Caki2 (cell line): Measurements from ENCODE around the gene KCNC4. TPM values are rescaled to one million over a fixed set of nuclear protein-coding genes. Genes with fewer than 3 reads are reported as not detected.
A peak's percentile ranks its signal among the peaks of the same experiment; 100 is the strongest.

Experiments used
- DNase-seq: peaks from one replicate; pipeline ENCODE4 v3.0.0-alpha.2; 2015; ENCODE audit warnings: low read depth
- in situ Hi-C: cut with HindIII; loops from 2 replicates; pipeline ENCODE4 v1.10.0; 2016; ENCODE audit warnings: low sequenced_read_pairs, low pct_unique_long_range_greater_than_20kb, mixed read lengths
- total RNA-seq: library from RNA; depleted of rRNA; stranded (reverse); fragments of >200 nt; shearing (Covaris generic); gene quantifications from 2 replicates; pipeline ENCODE4 v1.2.3, GENCODE V29; 2014; ENCODE audit warnings: low replicate concordance

The KCNC4 gene
- total RNA-seq, 1 experiment from 2014 or later: 4.9 TPM

DNA sequence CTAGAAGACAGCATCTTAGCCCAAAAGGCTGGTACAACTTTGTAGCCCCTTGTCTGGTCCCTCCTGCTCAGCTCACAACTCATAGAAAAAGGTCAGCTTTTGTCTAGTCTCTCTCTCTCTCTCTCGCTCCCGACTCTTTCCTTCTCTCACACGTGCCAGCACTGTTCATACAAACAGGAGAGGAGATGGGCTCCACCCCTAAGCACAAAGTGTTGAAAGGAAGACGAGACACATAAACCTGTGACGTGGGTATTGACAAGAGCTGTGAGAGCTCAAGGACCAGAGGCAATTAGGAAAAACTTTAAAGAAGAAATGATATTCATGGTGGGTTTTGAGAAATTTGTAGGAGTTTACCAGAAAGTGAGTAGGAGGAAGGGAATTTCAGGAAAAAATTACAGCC is 23.6 kb upstream of the KCNC4 start:
- in situ Hi-C loops: no loop called here
- DNase-seq: no peak

DNA sequence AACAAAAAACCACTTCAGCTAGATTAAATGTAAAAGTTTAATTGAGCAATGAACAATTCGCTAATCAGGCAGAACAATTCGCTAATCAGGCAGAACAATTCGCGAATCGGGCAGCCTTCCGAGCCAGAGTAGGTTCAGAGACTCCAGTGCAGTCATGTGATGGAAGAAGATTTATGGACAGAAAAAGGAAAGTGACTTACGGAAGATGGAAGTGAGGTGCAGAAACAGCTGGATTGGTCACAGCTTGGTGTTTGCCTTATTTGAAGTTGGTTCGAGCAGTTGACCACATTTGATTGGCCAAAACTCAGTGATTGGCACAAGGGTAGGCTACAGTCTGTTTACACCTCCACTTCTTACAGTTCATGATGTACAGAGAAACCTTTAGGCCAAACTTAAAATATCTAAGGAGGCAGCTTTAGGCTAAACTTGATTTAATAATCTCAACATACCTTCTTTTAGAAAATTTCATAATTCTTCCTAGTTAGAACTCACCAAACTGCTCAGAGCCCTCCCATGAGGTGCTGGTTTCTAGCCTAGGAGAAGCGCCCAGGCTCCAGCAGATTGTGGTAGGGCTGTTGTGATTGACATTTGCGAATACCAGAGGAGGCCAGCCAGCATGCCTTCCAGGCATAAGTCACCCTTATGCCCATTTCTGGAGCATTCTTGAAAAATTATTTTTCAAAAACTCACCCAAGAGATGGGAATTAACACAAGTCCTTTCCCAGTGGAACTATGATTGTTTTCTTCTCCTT is 22.8 kb upstream of the KCNC4 start:
- in situ Hi-C loops: no loop called here
- DNase-seq: no peak

DNA sequence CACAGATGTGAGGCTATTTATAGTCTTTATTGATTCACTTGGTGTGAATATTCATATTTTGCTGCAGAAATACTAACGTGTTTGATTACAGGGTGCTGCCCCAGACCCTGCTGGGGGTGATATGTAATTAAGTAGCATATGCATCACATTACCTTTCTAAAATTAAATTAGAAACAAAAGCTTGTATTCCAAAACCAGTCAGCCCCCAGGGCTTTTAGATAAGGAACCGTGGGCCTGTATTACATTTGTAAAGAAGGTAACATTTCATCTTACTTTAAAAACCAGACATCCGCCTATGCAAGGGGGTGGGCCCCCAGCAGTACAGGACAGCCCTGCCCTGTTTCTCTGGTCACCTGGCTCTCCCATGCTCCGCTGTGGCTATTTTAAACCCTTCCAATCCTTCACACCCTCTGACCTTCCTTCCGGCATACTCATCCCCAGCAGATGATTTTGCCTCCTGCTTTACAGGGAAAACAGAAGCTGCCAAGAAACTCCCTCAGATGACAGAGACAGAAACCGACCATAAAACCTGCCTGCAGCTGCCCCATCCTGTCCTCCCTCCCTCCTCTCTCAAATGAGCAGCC is 22.0 kb upstream of the KCNC4 start:
- no peak for DNase-seq
- in situ Hi-C loops: no loop called here

DNA sequence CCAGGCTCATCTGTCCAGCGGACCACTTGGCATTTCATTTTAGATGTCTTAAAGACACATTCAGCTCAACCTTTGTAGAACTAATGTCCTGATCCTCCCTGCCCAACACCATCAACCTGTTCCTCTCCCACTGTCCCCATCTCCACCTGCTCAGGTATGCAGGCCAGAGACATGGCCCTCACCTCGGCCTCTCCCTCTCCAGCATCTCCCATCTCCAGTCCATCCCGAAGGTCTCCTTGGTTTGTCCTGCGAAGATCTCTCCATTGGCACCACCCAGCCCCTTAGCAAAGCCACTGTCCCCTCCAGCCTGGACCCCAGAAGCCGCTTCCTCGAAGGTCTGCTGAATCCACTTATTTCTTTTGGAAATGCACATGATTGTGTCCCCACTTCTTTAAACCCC is 20.9 kb upstream of the KCNC4 start:
- in situ Hi-C loops: no loop called here
- no peak for DNase-seq

DNA sequence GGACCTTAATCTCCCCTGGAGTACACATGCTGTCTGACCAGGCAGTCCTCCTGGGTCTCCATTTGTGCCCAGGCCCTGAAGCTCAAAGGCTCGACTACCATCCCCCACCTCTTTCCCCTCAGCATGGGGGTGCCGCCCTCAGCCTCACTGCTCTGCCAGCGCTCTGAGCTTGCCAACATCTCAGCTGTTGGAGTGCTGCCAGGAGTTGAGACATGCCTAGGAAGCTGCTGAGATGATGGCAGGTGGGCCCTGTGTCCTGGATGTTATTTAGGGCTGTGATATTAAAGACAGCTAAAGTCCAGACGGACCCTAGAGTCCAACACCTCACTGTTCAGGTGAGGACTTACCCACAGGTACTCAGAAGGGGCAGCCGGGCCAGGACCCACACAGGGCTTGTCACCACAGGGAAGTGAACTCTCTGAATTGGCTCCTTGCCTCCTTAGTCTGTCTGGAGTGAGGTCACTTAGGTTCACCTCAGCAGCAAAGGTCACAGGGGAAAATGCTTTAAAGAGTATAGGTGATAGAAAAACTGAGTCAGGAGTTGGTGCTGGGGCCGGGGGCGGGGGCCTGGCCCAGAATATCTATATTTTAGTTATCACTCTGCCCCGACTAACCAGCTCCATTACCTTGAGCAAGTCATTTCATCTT is 19.7 kb upstream of the KCNC4 start:
- no peak for DNase-seq
- in situ Hi-C loops: no loop called here

DNA sequence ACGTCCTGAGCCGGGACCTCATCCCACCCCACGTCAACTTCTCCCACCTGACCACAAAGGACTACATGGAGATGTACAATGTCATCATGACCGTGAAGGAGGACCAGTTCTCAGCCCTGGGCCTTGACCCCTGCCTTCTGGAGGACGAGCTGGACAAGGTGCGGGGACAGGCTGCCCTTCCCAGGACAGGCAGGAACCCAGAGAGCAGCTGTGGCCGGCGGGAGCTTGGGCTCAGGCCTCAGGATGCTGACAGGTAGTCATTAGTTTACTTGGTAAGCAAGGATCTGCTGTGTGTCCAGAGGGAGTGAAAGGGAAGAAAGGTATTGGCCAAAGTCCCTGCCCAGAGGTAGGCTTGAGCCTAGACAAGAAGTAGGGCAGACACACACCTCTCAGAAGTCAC is 17.6 kb upstream of the KCNC4 start:
- in situ Hi-C loops: no loop called here
- no peak for DNase-seq

DNA sequence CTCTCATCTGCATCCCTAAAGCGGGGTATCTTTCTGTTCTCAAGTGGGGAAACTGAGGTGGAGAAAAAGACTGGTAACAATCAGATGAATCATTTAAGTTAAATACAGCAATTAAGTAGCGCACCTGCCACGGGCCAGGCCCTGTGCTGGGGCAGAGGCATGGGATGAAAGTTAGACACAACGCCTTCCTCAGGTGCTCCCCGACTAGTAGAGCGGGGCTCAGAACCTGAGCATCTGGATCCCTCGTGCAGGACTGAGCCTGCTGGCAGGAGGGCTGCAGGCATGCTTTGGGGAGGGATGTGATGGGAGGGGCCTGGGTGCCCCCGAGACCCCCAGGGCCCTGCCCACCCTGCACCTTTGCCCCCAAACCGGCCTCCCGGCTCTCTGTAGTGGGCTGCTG is 14.9 kb upstream of the KCNC4 start:
- in situ Hi-C loops: no loop called here
- no peak for DNase-seq

DNA sequence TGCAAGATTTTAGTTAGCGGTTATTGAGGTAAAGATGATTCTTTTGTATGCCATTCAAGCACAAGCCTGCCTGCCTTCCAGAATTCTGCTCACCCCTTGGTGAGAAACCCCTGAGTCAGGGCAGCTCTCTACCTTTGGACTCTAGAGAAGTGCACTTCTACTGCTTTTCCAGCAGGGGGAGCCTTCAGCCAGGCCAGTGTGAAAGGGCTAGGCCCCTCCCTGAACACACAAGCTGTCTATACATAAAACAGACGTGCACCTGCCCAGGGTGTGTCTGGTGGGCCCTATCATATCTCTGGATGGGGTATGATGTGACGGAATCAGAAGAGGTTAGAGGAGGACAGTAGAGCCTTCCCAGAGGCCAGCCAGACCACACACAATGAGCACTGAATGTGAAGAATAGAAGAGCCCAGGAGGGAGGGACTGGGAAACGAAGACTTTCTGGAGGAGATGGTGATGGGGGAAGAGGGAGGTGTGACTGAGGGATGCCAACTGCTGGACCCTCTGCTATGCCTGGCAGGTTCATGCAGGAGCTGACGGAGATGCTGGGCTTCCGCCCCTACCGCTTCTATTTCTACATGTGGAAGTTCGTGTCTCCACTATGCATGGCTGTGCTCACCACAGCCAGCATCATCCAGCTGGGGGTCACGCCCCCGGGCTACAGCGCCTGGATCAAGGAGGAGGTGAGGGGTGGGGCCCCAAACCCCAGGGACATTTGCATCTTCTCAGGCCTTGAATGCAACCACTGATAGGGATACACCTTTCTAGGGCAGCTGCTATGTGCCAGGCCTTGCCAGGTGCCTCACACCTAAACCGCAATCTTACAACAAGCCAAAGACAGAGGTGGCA is 13.0 kb upstream of the KCNC4 start:
- DNase-seq: peak; percentile 49

DNA sequence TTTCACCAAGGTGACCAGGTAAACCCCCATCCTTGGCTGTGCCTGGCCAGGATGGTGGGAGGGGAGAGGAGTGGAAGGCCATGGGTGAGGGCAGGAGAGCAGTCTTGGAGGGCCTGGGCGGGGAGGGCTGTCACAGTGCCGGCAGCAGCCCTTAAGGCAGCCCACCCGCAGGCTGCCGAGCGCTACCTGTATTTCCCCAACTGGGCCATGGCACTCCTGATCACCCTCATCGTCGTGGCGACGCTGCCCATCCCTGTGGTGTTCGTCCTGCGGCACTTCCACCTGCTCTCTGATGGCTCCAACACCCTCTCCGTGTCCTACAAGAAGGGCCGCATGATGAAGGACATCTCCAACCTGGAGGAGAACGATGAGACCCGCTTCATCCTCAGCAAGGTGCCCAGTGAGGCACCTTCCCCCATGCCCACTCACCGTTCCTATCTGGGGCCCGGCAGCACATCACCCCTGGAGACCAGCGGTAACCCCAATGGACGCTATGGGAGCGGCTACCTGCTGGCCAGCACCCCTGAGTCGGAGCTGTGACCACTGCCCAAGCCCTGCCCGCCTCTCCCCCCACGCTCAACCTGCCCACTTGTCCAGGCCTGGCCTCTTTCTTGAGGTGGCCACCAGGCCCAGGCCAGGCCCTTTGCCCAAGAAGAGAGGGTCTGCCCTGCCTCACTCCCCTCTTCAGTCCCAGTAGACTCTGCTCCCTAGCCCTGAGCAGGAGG is 12.0 kb upstream of the KCNC4 start:
- in situ Hi-C loops: no loop called here

More for the DNA sequence above, 13.0 kb upstream of the KCNC4 start:
- in situ Hi-C loops: no loop called here

DNA sequence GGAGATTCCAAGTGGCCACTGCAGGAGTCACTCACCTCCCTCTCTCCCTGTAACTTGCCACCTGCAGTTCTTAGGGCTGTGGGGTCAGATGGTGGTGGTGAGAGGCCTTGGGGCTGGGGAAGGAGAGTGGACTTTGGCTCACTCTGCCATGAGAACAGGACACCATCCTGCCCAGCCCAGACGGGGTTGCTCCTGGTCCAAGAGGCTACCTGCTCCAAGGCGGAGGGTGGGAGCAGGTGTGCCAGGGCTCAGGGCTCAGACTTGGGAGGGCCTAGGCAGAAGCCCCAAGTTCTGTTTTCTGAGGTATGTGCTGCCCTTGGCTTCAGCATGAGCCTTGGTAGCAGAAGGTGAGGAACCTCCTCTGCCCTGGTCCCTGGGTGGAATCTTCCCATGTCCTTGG is 11.4 kb upstream of the KCNC4 start:
- in situ Hi-C loops: no loop called here
- DNase-seq: no peak

More for the DNA sequence above, 12.0 kb upstream of the KCNC4 start:
- DNase-seq: no peak

DNA sequence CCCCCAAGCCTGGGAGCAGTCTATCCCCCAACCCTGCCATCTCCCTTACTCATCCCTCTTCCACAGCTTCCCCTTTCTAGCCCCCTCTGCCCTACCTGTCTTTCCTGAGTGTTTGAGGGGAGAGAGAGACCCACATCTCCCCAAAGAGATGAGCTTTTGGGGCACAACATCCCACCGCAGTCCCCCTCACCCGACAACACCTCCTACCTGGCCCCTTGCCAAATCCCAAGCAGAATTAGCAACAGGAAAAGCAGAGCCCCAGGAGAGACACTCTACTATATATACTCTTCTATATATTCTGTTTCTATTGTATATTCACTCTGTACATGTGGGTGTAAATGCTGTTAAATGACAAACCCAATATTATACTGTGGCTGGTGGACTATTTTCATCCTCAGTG is 9.9 kb upstream of the KCNC4 start:
- DNase-seq: no peak
- in situ Hi-C loops: no loop called here

DNA sequence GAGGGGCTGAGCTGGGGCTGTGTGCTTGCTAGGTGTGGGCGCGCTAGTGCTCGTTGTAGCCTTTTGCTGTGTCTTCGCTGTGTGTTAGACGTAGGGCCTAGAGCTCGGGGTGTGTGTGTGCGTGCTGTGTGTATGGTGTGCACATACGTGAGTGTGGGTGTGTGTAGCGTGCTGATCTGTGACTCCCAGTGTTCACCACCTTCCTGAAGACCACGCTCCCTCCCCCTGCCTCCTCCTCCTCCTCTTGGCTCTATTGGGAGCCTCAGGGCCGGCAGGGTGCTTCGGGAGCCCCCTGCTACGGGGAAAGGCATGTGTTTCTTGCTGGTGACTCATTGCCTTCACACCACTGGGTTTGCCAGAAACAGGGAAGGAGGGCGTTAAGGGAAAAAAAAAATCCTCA is 9.4 kb upstream of the KCNC4 start:
- in situ Hi-C loops: no loop called here
- DNase-seq: no peak

DNA sequence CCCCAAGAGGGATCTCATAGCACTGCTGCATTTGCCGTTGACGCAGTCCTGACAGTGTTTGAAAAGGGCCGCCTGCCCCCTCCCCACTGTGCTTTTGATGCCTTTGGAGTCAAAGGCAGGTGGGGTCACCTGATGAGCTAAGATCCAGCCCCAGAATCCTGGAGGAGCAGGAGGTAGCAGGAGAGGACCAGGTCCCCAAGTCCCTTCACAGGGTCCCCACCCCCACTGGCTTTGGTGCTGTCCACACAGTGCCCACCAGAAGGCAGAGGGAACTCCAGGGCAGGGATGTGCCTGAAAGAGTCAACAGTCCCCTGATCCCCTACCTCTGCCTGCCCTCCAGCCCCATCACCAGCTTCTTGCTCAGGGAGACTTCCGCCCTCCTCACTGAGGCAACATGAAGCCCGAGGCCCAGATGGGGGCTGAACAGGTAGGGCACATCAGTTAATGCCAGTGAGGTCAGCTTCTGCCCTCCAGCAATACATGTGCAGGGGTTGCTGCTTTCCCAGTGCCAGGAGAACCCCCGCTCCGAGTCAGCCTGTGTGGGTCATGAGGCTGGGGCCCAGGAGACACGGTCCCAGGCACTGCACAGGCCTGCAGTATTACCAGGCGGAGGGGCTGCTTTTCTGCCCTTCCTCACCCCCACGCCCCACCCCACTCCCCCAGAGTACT is 8.8 kb upstream of the KCNC4 start:
- in situ Hi-C loops: no loop called here

DNA sequence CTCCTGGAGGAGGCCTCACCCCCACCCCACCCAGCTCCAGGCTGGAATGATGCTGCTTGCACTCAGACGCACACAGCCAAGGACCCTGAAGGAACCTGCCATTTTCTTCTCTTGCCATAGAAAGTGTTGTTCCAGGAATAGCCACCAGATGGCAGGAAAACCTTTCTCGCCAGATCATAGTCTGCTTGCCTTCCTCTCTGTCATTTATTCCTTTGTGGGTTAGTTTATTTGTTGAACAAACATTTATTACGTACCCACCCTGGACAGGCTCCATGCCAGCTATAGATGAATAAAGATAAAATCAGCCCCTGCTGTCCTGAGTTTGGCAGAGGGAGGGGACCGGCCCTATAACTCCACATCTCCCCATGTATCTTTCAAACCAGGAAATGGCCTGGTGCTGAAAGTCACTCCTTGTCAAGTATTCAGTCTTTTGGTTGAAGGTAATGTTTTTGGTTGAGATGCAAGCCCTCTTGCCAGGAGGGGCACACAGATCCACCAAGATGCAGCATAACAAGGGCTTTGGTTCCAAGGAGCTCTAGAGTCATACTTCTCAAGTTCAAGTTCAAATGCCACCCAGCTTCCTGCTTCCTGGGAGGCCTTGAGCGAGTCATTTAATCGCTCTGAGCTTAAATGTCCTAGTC is 7.0 kb upstream of the KCNC4 start:
- peak; percentile 66 for DNase-seq
- in situ Hi-C loops: no loop called here

More for the DNA sequence above, 8.8 kb upstream of the KCNC4 start:
- DNase-seq: no peak

DNA sequence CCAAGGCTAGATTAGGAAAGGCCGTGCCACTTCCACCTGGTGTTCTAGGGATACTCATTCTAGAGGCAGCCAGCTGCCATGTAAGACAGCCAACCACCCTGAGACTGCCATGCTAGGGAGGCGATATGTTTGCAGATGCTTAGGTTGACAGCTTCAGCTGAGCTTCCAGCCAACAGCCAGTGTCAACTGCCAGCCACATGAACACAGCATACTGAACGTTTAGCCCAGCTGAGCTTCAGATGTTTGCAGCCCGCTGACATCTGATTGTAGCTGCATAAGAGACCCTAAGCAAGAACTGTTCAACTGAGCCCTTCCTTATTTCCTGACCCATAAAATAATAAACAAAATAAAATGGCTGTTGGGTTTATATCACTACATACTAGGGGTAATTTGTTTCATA is 5.0 kb upstream of the KCNC4 start:
- DNase-seq: no peak

DNA sequence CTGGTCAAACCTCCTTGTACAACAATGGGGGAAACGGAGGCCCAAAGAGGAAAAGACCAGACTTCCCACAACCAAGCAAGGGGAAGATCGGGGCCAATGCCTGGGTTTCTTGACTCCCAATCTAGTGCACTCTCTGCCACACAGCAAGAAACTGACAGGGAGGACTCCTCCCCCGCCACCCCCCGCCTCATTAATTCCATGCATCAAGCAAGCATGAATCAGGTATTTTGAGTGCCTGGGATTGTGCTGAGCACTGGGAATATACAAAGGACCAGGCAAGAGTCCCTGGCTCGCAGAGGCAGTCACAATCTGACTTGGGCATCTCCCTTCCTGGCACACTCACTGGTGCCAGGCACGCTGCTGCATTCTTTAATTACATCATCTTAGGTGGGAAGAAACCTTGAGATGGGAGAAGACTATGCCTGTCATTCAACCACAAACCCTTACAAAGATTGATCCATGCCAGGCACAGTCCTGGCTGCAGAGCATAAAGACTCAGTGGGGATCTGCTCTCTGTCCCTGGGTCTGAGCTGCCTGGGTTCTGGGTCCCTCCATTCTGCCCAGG is 4.4 kb upstream of the KCNC4 start:
- in situ Hi-C loops: no loop called here
- DNase-seq: no peak

More for the DNA sequence above, 5.0 kb upstream of the KCNC4 start:
- in situ Hi-C loops: no loop called here
